Smooth muscle cell (in vitro differentiated cells): ENCODE results near the gene C1QTNF3. TPM values are rescaled to one million over a fixed set of nuclear protein-coding genes. Genes with fewer than 3 reads are reported as not detected.

Experiments
- DNase-seq: peaks from one replicate; lab custom pipeline; 2025; ENCODE audit not compliant: unreplicated experiment; lab: John Stamatoyannopoulos, UW
- H2AFZ ChIP-seq: fragments of 200-600 bp; sonication (generic); 2 replicates; pipeline ENCODE4 v1.6.0; 2016; ENCODE audit warnings: antibody characterized with exemption, low read depth, mild to moderate bottlenecking
- H3F3A ChIP-seq: fragments of 200-600 bp; sonication (generic); 2 replicates; pipeline ENCODE4 v1.6.0; 2017; ENCODE audit warnings: antibody characterized with exemption, low read depth
- H3K27ac ChIP-seq: fragments of 200-600 bp; sonication (generic); 2 replicates; pipeline ENCODE4 v1.5.1; 2016; ENCODE audit warnings: low read depth, mild to moderate bottlenecking
- H3K27me3 ChIP-seq: fragments of 200-600 bp; sonication (generic); 2 replicates; pipeline ENCODE4 v1.6.1; 2016; ENCODE audit warnings: low read depth, mild to moderate bottlenecking
- H3K36me3 ChIP-seq: fragments of 200-600 bp; sonication (generic); 2 replicates; pipeline ENCODE4 v1.5.1; 2016; ENCODE audit warnings: low read depth
- H3K4me1 ChIP-seq: fragments of 200-600 bp; sonication (generic); 2 replicates; pipeline ENCODE4 v1.5.1; 2016; ENCODE audit warnings: low read depth
- H3K4me2 ChIP-seq: fragments of 200-600 bp; sonication (generic); 2 replicates; pipeline ENCODE4 v1.6.0; 2016; ENCODE audit warnings: mild to moderate bottlenecking
- H3K4me3 ChIP-seq: fragments of 200-600 bp; sonication (generic); 2 replicates; pipeline ENCODE4 v1.5.1; 2016; ENCODE audit warnings: mild to moderate bottlenecking
- H3K79me2 ChIP-seq: fragments of 200-600 bp; sonication (generic); 2 replicates; pipeline ENCODE4 v1.6.0; 2016; ENCODE audit warnings: low read depth, mild to moderate bottlenecking
- H3K9ac ChIP-seq: fragments of 200-600 bp; sonication (generic); 2 replicates; pipeline ENCODE4 v1.6.0; 2016; ENCODE audit warnings: low read depth
- H3K9me3 ChIP-seq: fragments of 200-600 bp; sonication (generic); replicated peaks from 2 replicates; pipeline ENCODE4 v1.5.1; 2016; ENCODE audit warnings: low read depth
- H4K20me1 ChIP-seq: fragments of 200-600 bp; sonication (generic); 2 replicates; pipeline ENCODE4 v1.6.0; 2016; ENCODE audit warnings: low read depth
- WGBS: methylation state at CpG from one replicate; pipeline ENCODE4 v1.1.7; 2016; ENCODE audit warnings: low lambda C conversion rate; 5-methylcytosine and 5-hydroxymethylcytosine counted together
- polyA plus RNA-seq: library from polyadenylated mRNA; unstranded; fragments of >200 nt; fragmentation: Nextera tagmentation; extraction: Ambion mirVana; gene quantifications from 2 replicates; pipeline ENCODE4 v1.2.1, GENCODE V29; 2016
- total RNA-seq: library from RNA; depleted of rRNA; stranded (reverse); fragments of >200 nt; gene quantifications from 2 replicates; pipeline ENCODE4 v1.2.3, GENCODE V29; 2014
- TF ChIP-seq, protein P1 (sequence below): fragments of 200-600 bp; sonication (generic); IDR thresholded peaks from 2 replicates; pipeline ENCODE4 v1.5.1; 2017; ENCODE audit warnings: borderline replicate concordance, mild to moderate bottlenecking, antibody characterized with exemption; ENCODE audit not compliant: insufficient read depth, poor library complexity, severe bottlenecking

C1QTNF3 gene
- total and polyA plus RNA-seq, 2 experiments from 2014 or later = 3.7 to 4.8 TPM

- H3K27me3 ChIP-seq = no peaks in the 10 kb centered on the region
- TF ChIP-seq, protein P1, sequence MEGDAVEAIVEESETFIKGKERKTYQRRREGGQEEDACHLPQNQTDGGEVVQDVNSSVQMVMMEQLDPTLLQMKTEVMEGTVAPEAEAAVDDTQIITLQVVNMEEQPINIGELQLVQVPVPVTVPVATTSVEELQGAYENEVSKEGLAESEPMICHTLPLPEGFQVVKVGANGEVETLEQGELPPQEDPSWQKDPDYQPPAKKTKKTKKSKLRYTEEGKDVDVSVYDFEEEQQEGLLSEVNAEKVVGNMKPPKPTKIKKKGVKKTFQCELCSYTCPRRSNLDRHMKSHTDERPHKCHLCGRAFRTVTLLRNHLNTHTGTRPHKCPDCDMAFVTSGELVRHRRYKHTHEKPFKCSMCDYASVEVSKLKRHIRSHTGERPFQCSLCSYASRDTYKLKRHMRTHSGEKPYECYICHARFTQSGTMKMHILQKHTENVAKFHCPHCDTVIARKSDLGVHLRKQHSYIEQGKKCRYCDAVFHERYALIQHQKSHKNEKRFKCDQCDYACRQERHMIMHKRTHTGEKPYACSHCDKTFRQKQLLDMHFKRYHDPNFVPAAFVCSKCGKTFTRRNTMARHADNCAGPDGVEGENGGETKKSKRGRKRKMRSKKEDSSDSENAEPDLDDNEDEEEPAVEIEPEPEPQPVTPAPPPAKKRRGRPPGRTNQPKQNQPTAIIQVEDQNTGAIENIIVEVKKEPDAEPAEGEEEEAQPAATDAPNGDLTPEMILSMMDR = no peak
- peaks cover 5% of the 10 kb centered on the region for H3F3A ChIP-seq
- no peak overlapping the region for H2AFZ ChIP-seq
- peak overlapping the region; percentile 4 for H3K4me2 ChIP-seq
- no peaks in the 10 kb centered on the region for H3K36me3 ChIP-seq
- H3K27ac ChIP-seq = peak overlapping the region; percentile 40
- no peaks in the 10 kb centered on the region for H3K79me2 ChIP-seq
- no peaks in the 10 kb centered on the region for H4K20me1 ChIP-seq
- no peak for DNase-seq
- H3K9ac ChIP-seq = no peak overlapping the region
- 90% methylated on average over 4 of the region's 4 CpGs for WGBS
- peaks cover 10% of the 10 kb centered on the region for H3K4me1 ChIP-seq
- H3K9me3 ChIP-seq = no peaks in the 10 kb centered on the region
- no peak overlapping the region for H3K4me3 ChIP-seq
These were observed 4.2 kb downstream of the C1QTNF3 start for GRCh38 chr5:34038838-34039237.

DNA sequence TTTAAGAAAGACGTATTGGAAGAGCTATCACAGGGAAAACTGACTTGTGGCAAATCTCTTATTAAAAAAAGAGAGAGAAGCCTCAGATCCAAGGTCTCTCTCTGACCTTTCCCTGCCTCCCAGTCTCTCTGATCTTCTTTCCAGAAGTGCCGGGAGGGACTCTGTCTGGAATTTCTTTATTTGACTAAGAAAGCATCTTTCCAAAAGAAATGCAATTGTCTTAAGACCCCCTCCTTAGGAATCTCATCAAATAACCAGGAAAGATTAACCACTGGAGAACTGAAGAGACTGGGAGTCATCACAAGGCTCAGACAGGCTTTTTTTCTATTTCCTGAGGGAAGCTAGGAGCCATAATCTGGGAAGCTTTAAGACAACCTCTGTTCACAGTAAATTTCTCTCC lies 4.6 kb downstream of the C1QTNF3 start:
- TF ChIP-seq, protein P1 = no peak
- 22% methylated on average over 2 of the region's 2 CpGs for WGBS

DNA sequence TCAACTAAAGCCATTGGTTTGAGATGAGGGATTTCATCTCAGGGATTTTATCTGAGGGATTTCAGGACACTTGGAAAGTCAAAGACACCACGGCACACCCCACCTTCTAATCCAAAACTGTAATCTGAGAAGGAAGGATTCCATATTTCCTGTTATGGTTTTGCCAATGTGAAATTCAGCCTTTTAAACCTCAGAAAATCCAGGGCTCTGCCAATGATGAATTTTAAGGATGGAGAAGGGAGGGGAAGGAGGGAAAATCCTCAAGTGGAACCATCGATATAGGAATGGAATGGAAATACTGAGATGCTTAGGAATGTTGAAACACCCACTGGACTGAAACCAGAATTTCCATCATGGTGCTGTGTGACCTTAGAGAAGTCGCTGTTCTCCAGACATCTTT lies 5.3 kb downstream of the C1QTNF3 start:
- 62% methylated on average over 3 of the region's 3 CpGs for WGBS
- Histone ChIP-seq H3K27me3 (no peaks in the 10 kb centered on the region), H3K36me3 (no peaks in the 10 kb centered on the region), H3K79me2 (no peaks in the 10 kb centered on the region), H3K4me3 (no peak overlapping the region), H3F3A (peaks cover 5% of the 10 kb centered on the region), H4K20me1 (no peaks in the 10 kb centered on the region), H3K4me1 (peaks cover 10% of the 10 kb centered on the region), H3K27ac (peak overlapping the region; percentile 40), H2AFZ (no peak overlapping the region), H3K9ac (no peak overlapping the region), H3K4me2 (no peak overlapping the region), H3K9me3 (no peaks in the 10 kb centered on the region)
- no peak for DNase-seq
- TF ChIP-seq, protein P1 = no peak

More for the DNA sequence above, 4.6 kb downstream of the C1QTNF3 start:
- Histone ChIP-seq H4K20me1 (no peaks in the 10 kb centered on the region), H3F3A (peaks cover 5% of the 10 kb centered on the region), H3K4me1 (peaks cover 10% of the 10 kb centered on the region), H3K4me2 (peak overlapping the region; percentile 4), H3K9ac (no peak overlapping the region), H3K27me3 (no peaks in the 10 kb centered on the region), H3K36me3 (no peaks in the 10 kb centered on the region), H2AFZ (no peak overlapping the region), H3K79me2 (no peaks in the 10 kb centered on the region), H3K4me3 (no peak overlapping the region), H3K27ac (peak overlapping the region; percentile 40), H3K9me3 (no peaks in the 10 kb centered on the region)
- no peak for DNase-seq

GRCh38 chr5:34035756-34036155 lies 7.3 kb downstream of the C1QTNF3 start:
- peaks cover 10% of the 10 kb centered on the region for H3K4me1 ChIP-seq

More at GRCh38 chr5:34035756-34036155, 7.3 kb downstream of the C1QTNF3 start:
- Histone ChIP-seq H3K4me2 (no peak overlapping the region), H3K79me2 (no peaks in the 10 kb centered on the region), H3K9ac (no peak overlapping the region), H3K4me3 (no peak overlapping the region), H4K20me1 (no peaks in the 10 kb centered on the region), H3F3A (peaks cover 5% of the 10 kb centered on the region), H3K27ac (no peak overlapping the region), H2AFZ (no peak overlapping the region), H3K36me3 (no peaks in the 10 kb centered on the region), H3K9me3 (no peaks in the 10 kb centered on the region), H3K27me3 (no peaks in the 10 kb centered on the region)
- DNase-seq = no peak
- TF ChIP-seq, protein P1 = no peak
- WGBS = 96% methylated on average over 2 of the region's 2 CpGs
